HepG2 (cell line): ENCODE data around the gene GFRA1. TPM values are rescaled to one million over a fixed set of nuclear protein-coding genes. Genes with fewer than 3 reads are reported as not detected.

ENCODE experiments used
- ATAC-seq: fragments of 200-7000 bp; cut with Tn5 transposase; 3 replicates; pipeline ENCODE4 v1.9.1; 2020; ENCODE audit warnings: mild to moderate bottlenecking, moderate library complexity
- BruUV-seq: library from RNA; stranded (reverse); fragments of 400-500 nt; replicated peaks from 2 replicates; lab custom pipeline; 2021; lab: Mats Ljungman, UMichigan
- CTCF ChIA-PET: fragments of 300-600 bp; formaldehyde crosslinking; extraction: SDS; loops from one replicate; lab custom pipeline; 2021; ENCODE audit warnings: low total read pairs, inconsistent platforms, low intra/inter-chr PET ratio; lab: Yijun Ruan, JAX
- POLR2A ChIA-PET: fragments of 350-600 bp; sonication (Branson Sonifier 250); formaldehyde crosslinking; loops from one replicate; lab custom pipeline; 2020; ENCODE audit warnings: antibody characterized with exemption, inconsistent platforms; lab: Yijun Ruan, JAX
- DNase-seq: peaks from one replicate; pipeline ENCODE4 v3.0.0-alpha.2; 2015; ENCODE audit warnings: low spot score
- FAIRE-seq: peaks from 3 replicates; lab custom pipeline; 2011; peaks lifted over from hg19 to GRCh38; lab: Jason Lieb, UNC
- H2AFZ ChIP-seq: one replicate; pipeline ENCODE4 v1.6.1; 2011; ENCODE audit warnings: low read length, inconsistent platforms
- H3K27ac ChIP-seq: fragments of 300-600 bp; 3 replicates; pipeline ENCODE4 v1.8.0; 2011; ENCODE audit warnings: mixed run types, mild to moderate bottlenecking, mixed read lengths, low read length, inconsistent platforms; ENCODE audit not compliant: insufficient read depth; ENCODE audit errors: extremely low read length
- H3K27me3 ChIP-seq, 2 experiments: fragments of 200-600 bp in 1 of 2; 2 replicates in 1 of 2; 3 replicates in 1 of 2; pipeline versions ENCODE4 v1.6.0 to v1.8.0; 2011; ENCODE audit warnings: low read length in 2 of 2, mild to moderate bottlenecking in 2 of 2, moderate library complexity in 2 of 2, inconsistent platforms in 1 of 2; ENCODE audit not compliant: insufficient read depth in 2 of 2, control insufficient read depth in 1 of 2
- H3K36me3 ChIP-seq, 2 experiments: fragments of 200-600 bp in 1 of 2; replicated peaks in 1 of 2; 2 replicates in 1 of 2; 3 replicates in 1 of 2; pipeline versions ENCODE4 v1.5.1 to v1.8.0; 2011; ENCODE audit warnings: low read length in 2 of 2, inconsistent platforms in 1 of 2; ENCODE audit not compliant: insufficient read depth in 2 of 2, control insufficient read depth in 1 of 2
- H3K4me1 ChIP-seq: 2 replicates; pipeline ENCODE4 v1.5.1; 2012; ENCODE audit warnings: low read length, inconsistent platforms; ENCODE audit not compliant: insufficient read depth
- H3K4me2 ChIP-seq: 2 replicates; pipeline ENCODE4 v1.6.0; 2011; ENCODE audit warnings: low read depth, low read length, inconsistent platforms
- H3K4me3 ChIP-seq, 3 experiments: fragments of 200-600 bp in 1 of 3; sonication (generic), shearing (Covaris generic) in 1 of 3; replicated peaks in 1 of 3; 2 replicates each; pipeline ENCODE4 v1.5.1; 2011 to 2016; ENCODE audit warnings: low read length in 3 of 3, inconsistent platforms in 2 of 3, low read depth in 2 of 3, mild to moderate bottlenecking in 2 of 3, control low read depth in 1 of 3, mixed read lengths in 1 of 3; ENCODE audit not compliant: insufficient read depth in 1 of 3
- H3K79me2 ChIP-seq: one replicate; pipeline ENCODE4 v1.6.1; 2011; ENCODE audit warnings: low read length, inconsistent platforms; ENCODE audit not compliant: insufficient read depth
- H3K9ac ChIP-seq: 2 replicates; pipeline ENCODE4 v1.6.0; 2011; ENCODE audit warnings: mild to moderate bottlenecking, low read depth, low read length, inconsistent platforms; ENCODE audit not compliant: insufficient read depth
- H3K9me3 ChIP-seq: 2 replicates; pipeline ENCODE4 v1.5.1; 2012; ENCODE audit warnings: mild to moderate bottlenecking, low read length
- H4K20me1 ChIP-seq: 2 replicates; pipeline ENCODE4 v1.6.0; 2011; ENCODE audit warnings: inconsistent platforms, mild to moderate bottlenecking, low read length, moderate library complexity; ENCODE audit not compliant: insufficient read depth
- ARNTL ChIP-seq: sonication (generic); formaldehyde crosslinking; IDR thresholded peaks from 2 replicates; pipeline ENCODE4 v1.4.0; 2020; ENCODE audit warnings: mild to moderate bottlenecking, missing genetic modification reagents
- CENPT ChIP-seq: sonication (generic); formaldehyde crosslinking; IDR thresholded peaks from 2 replicates; pipeline ENCODE4 v1.8.0; 2022; ENCODE audit warnings: low read depth, mild to moderate bottlenecking, moderate library complexity, missing genetic modification reagents
- EZH2 ChIP-seq: conservative IDR thresholded peaks from 2 replicates; pipeline ENCODE4 v1.6.1; 2012; ENCODE audit warnings: mild to moderate bottlenecking, low read depth, low read length, moderate library complexity
- FIP1L1 ChIP-seq: fragments of 200-400 bp; formaldehyde crosslinking; IDR thresholded peaks from 2 replicates; pipeline ENCODE4 v1.6.1; 2018; ENCODE audit warnings: low read depth, mild to moderate bottlenecking, low read length, moderate library complexity, borderline replicate concordance; ENCODE audit not compliant: insufficient read depth
- FOXC1 ChIP-seq: sonication (generic); formaldehyde crosslinking; IDR thresholded peaks from 2 replicates; pipeline ENCODE4 v1.8.0; 2022; ENCODE audit warnings: mild to moderate bottlenecking, missing genetic modification reagents, borderline replicate concordance
- NCOR1 ChIP-seq: fragments of 200-600 bp; sonication (generic); IDR thresholded peaks from 2 replicates; pipeline ENCODE4 v1.7.0; 2017; ENCODE audit warnings: antibody characterized with exemption, low read length, borderline replicate concordance
- NR3C1 ChIP-seq: sonication (generic); formaldehyde crosslinking; IDR thresholded peaks from 2 replicates; pipeline ENCODE4 v1.4.0; 2020; ENCODE audit warnings: missing genetic modification reagents
- POGZ ChIP-seq: sonication (generic); formaldehyde crosslinking; IDR thresholded peaks from 2 replicates; pipeline ENCODE4 v1.4.0; 2020; ENCODE audit warnings: mild to moderate bottlenecking, missing genetic modification reagents
- POLR2AphosphoS5 ChIP-seq: IDR thresholded peaks from 2 replicates; pipeline ENCODE4 v1.6.1; 2012; ENCODE audit warnings: low read depth, low read length
- SMARCE1 ChIP-seq: fragments of 450-650 bp; IDR thresholded peaks from 2 replicates; pipeline ENCODE4 v1.6.1; 2017; ENCODE audit warnings: borderline replicate concordance
- ZBTB1 ChIP-seq: sonication (generic); formaldehyde crosslinking; IDR thresholded peaks from 2 replicates; pipeline ENCODE4 v1.4.0; 2020; ENCODE audit warnings: missing genetic modification reagents, borderline replicate concordance
- ZNF224 ChIP-seq: sonication (generic); formaldehyde crosslinking; IDR thresholded peaks from 2 replicates; pipeline ENCODE4 v1.5.0; 2020; ENCODE audit warnings: mild to moderate bottlenecking, missing genetic modification reagents
- ZNF296 ChIP-seq: sonication (generic); formaldehyde crosslinking; conservative IDR thresholded peaks from 2 replicates; pipeline ENCODE4 v1.5.0; 2020; ENCODE audit warnings: mild to moderate bottlenecking, missing genetic modification reagents
- ZNF709 ChIP-seq: sonication (generic); formaldehyde crosslinking; IDR thresholded peaks from 2 replicates; pipeline ENCODE4 v1.5.0; 2020; ENCODE audit warnings: mild to moderate bottlenecking, missing genetic modification reagents
- WGBS: methylation state at CpG from one replicate; pipeline ENCODE4 v1.1.6; 2017; ENCODE audit warnings: low lambda C conversion rate; 5-methylcytosine and 5-hydroxymethylcytosine counted together
- in situ Hi-C: cut with HindIII; loops from 2 replicates; pipeline ENCODE4 v1.10.0; 2017; ENCODE audit warnings: low pct_unique_long_range_greater_than_20kb; ENCODE audit not compliant: extremely low pct_ligation_motif_present
- intact Hi-C: fragments of 100-400 bp; cut with micrococcal nuclease; formaldehyde crosslinking; loops from one replicate; pipeline ENCODE4 v1.10.0; 2022; ENCODE audit not compliant: unreplicated experiment
- polyA plus RNA-seq, 8 experiments: library from polyadenylated mRNA; depleted of rRNA in 3 of 8; stranded (reverse) in 7 of 8; unstranded in 1 of 8; fragments of >200 nt; fragmentation: Illumina TruSeq in 4 of 8; extraction: Trizol in 4 of 8; gene quantifications; 2 replicates each; pipeline versions ENCODE4 v1.2.1 to v1.2.3, GENCODE V29; 2011 to 2016; ENCODE audit warnings: low read depth in 4 of 8, missing spikeins in 1 of 8, mixed read lengths in 1 of 8; ENCODE audit not compliant: insufficient read depth in 1 of 8
- total RNA-seq, 5 experiments: library from RNA; depleted of rRNA; stranded (reverse); fragments of >200 nt; fragmentation: Illumina TruSeq; extraction: Trizol; gene quantifications; 2 replicates each; pipeline ENCODE4 v1.2.3, GENCODE V29; 2016; ENCODE audit warnings: low read depth in 1 of 5
- TF ChIP-seq, protein P1 (sequence below): sonication (generic); formaldehyde crosslinking; IDR thresholded peaks from 2 replicates; pipeline ENCODE4 v1.4.0; 2020; ENCODE audit warnings: missing genetic modification reagents, borderline replicate concordance
- TF ChIP-seq, protein P2 (sequence below): sonication (generic); formaldehyde crosslinking; IDR thresholded peaks from 2 replicates; pipeline ENCODE4 v1.4.0; 2020; ENCODE audit warnings: missing genetic modification reagents
- TF ChIP-seq, protein P3 (sequence below), 2 experiments: IDR thresholded peaks; 2 replicates each; pipeline ENCODE4 v1.6.1; 2011 to 2012; ENCODE audit warnings: low read length in 2 of 2, borderline replicate concordance in 1 of 2, low read depth in 1 of 2, mild to moderate bottlenecking in 1 of 2, moderate library complexity in 1 of 2
- TF ChIP-seq, protein P4 (sequence below): sonication (generic); formaldehyde crosslinking; IDR thresholded peaks from 2 replicates; pipeline ENCODE4 v1.5.0; 2020; ENCODE audit warnings: missing genetic modification reagents

Gene GFRA1
- total and polyA plus RNA-seq, 2 of the 13 experiments (the other 11 are each of a cell fraction or from before 2014, with no cell fraction given), result not detected

DNA sequence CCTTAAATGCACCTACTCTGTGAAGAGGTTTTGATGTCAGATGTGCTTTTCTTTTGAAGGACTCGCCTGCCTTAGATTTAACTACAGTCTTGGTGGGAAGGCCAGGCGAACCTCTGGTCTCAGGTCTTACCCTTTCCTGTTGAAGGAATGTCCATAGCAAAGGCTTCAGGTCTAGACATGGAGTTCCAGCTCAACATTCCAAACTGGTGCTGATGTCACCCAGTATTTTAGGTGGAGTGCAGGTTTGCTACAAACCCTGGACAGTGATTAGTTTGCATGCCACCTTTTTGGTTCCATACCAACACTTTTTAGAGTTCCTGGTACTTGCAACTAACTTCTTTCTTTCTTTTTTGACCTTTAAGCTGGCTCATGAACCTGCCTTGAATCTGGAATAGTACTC, 258.7 kb downstream of the GFRA1 start:
- Histone ChIP-seq H3K27ac (no peak overlapping the region), H3K4me2 (no peak overlapping the region), H3K9me3 (no peaks in the 10 kb centered on the region), H3K4me1 (no peaks in the 10 kb centered on the region), H3K9ac (no peak overlapping the region), H3K27me3 (no peaks in the 10 kb centered on the region), H3K79me2 (no peaks in the 10 kb centered on the region), H4K20me1 (no peaks in the 10 kb centered on the region), H3K4me3 (no peak overlapping the region), H2AFZ (no peak overlapping the region), H3K36me3 (no peaks in the 10 kb centered on the region)
- no peak for ATAC-seq
- intact Hi-C loops (no loop called here), in situ Hi-C loops (no loop called here)
- WGBS, result 0% methylated on average over 1 of the region's 2 CpGs
- no peak for FAIRE-seq
- no TSS peak for BruUV-seq
- ChIA-PET POLR2A (no interaction called here), CTCF (no interaction called here)
- DNase-seq, result no peak
- TF ChIP-seq EZH2, result no peak
- no peak for TF ChIP-seq ZNF224 (CRISPR knock-in tag)
- no peak for TF ChIP-seq NR3C1 (CRISPR knock-in tag)
- TF ChIP-seq, protein P1, sequence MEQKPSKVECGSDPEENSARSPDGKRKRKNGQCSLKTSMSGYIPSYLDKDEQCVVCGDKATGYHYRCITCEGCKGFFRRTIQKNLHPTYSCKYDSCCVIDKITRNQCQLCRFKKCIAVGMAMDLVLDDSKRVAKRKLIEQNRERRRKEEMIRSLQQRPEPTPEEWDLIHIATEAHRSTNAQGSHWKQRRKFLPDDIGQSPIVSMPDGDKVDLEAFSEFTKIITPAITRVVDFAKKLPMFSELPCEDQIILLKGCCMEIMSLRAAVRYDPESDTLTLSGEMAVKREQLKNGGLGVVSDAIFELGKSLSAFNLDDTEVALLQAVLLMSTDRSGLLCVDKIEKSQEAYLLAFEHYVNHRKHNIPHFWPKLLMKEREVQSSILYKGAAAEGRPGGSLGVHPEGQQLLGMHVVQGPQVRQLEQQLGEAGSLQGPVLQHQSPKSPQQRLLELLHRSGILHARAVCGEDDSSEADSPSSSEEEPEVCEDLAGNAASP, result no peak
- TF ChIP-seq FIP1L1, result no peak
- TF ChIP-seq, protein P2, sequence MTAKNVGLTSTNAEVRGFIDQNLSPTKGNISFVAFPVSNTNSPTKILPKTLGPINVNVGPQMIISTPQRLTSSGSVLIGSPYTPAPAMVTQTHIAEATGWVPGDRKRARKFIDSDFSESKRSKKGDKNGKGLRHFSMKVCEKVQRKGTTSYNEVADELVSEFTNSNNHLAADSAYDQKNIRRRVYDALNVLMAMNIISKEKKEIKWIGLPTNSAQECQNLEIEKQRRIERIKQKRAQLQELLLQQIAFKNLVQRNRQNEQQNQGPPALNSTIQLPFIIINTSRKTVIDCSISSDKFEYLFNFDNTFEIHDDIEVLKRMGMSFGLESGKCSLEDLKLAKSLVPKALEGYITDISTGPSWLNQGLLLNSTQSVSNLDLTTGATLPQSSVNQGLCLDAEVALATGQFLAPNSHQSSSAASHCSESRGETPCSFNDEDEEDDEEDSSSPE, result no peak
- TF ChIP-seq, protein P3, sequence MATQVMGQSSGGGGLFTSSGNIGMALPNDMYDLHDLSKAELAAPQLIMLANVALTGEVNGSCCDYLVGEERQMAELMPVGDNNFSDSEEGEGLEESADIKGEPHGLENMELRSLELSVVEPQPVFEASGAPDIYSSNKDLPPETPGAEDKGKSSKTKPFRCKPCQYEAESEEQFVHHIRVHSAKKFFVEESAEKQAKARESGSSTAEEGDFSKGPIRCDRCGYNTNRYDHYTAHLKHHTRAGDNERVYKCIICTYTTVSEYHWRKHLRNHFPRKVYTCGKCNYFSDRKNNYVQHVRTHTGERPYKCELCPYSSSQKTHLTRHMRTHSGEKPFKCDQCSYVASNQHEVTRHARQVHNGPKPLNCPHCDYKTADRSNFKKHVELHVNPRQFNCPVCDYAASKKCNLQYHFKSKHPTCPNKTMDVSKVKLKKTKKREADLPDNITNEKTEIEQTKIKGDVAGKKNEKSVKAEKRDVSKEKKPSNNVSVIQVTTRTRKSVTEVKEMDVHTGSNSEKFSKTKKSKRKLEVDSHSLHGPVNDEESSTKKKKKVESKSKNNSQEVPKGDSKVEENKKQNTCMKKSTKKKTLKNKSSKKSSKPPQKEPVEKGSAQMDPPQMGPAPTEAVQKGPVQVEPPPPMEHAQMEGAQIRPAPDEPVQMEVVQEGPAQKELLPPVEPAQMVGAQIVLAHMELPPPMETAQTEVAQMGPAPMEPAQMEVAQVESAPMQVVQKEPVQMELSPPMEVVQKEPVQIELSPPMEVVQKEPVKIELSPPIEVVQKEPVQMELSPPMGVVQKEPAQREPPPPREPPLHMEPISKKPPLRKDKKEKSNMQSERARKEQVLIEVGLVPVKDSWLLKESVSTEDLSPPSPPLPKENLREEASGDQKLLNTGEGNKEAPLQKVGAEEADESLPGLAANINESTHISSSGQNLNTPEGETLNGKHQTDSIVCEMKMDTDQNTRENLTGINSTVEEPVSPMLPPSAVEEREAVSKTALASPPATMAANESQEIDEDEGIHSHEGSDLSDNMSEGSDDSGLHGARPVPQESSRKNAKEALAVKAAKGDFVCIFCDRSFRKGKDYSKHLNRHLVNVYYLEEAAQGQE (IDR thresholded peaks at IDR 0.05; ENCODE audit: borderline replicate concordance in 1 of 2, low read depth in 1 of 2, low read length in 2 of 2), result no peak
- TF ChIP-seq ARNTL (CRISPR knock-in tag), result no peak
- TF ChIP-seq NCOR1, result no peak
- no peak for TF ChIP-seq ZBTB1 (CRISPR knock-in tag)
- TF ChIP-seq POGZ (CRISPR knock-in tag), result no peak
- TF ChIP-seq FOXC1 (CRISPR knock-in tag), result no peak
- TF ChIP-seq, protein P4, sequence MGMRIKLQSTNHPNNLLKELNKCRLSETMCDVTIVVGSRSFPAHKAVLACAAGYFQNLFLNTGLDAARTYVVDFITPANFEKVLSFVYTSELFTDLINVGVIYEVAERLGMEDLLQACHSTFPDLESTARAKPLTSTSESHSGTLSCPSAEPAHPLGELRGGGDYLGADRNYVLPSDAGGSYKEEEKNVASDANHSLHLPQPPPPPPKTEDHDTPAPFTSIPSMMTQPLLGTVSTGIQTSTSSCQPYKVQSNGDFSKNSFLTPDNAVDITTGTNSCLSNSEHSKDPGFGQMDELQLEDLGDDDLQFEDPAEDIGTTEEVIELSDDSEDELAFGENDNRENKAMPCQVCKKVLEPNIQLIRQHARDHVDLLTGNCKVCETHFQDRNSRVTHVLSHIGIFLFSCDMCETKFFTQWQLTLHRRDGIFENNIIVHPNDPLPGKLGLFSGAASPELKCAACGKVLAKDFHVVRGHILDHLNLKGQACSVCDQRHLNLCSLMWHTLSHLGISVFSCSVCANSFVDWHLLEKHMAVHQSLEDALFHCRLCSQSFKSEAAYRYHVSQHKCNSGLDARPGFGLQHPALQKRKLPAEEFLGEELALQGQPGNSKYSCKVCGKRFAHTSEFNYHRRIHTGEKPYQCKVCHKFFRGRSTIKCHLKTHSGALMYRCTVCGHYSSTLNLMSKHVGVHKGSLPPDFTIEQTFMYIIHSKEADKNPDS (CRISPR knock-in tag), result no peak
- TF ChIP-seq SMARCE1, result no peak
- TF ChIP-seq ZNF709, result no peak
- TF ChIP-seq CENPT (CRISPR knock-in tag), result no peak
- no peak for TF ChIP-seq ZNF296 (CRISPR knock-in tag)
- no peak for TF ChIP-seq POLR2AphosphoS5
